ENCODE data around the gene CLTCL1. TPM values are rescaled to one million over a fixed set of nuclear protein-coding genes. Genes with fewer than 3 reads are reported as not detected.

Gene CLTCL1
- total RNA-seq, 1 experiment from 2014 or later = 11.9 TPM

- in situ Hi-C loops (cut with HindIII; ENCODE audit: low pct_unique_long_range_greater_than_20kb, low sequenced_read_pairs) = no loop called here
- DNase-seq (ENCODE audit: low read depth, low spot score) = no peak
- no peak overlapping the region for H3K27ac ChIP-seq (ENCODE audit: low read length)
- H3K4me1 ChIP-seq (ENCODE audit: control insufficient read depth, insufficient read depth, low read length) = no peaks in the 10 kb centered on the region
- ATAC-seq = no peak
- no peak overlapping the region for H3K4me3 ChIP-seq (ENCODE audit: low read depth in 2 of 2, low read length in 2 of 2)
- ChIA-PET POLR2A (no interaction called here), CTCF (no interaction called here)
- TF ChIP-seq TCF7L2 (IDR thresholded peaks at IDR 0.05; ENCODE audit: low read depth, low read length) (no peak), REST (IDR thresholded peaks at IDR 0.05; ENCODE audit: insufficient read depth in 1 of 2, low read depth in 2 of 2, low read length in 1 of 2) (no peak), CTCF (IDR thresholded peaks at IDR 0.05) (no peak), SIN3A (IDR thresholded peaks at IDR 0.05; ENCODE audit: borderline replicate concordance, insufficient read depth, low read depth, low read length) (no peak), POLR2AphosphoS5 (IDR thresholded peaks at IDR 0.05; ENCODE audit: low read depth, low read length) (no peak)
- no TSS peak for BruUV-seq (replicated peaks)
- no peaks in the 10 kb centered on the region for H3K27me3 ChIP-seq (ENCODE audit: control insufficient read depth, insufficient read depth, low read length)
- no peaks in the 10 kb centered on the region for H3K36me3 ChIP-seq (ENCODE audit: control insufficient read depth, insufficient read depth, low read length)
- intact Hi-C loops (cut with micrococcal nuclease; ENCODE audit: unreplicated experiment) = no loop called here
- no peaks in the 10 kb centered on the region for H3K9me3 ChIP-seq (ENCODE audit: control insufficient read depth, insufficient read depth, low read depth, low read length)
These were observed 83.6 kb downstream of the CLTCL1 start for GRCh38 chr22:19207884-19208283.

GRCh38 chr22:19207401-19207808, 84.1 kb downstream of the CLTCL1 start:
- TF ChIP-seq SIN3A (IDR thresholded peaks at IDR 0.05; ENCODE audit: borderline replicate concordance, insufficient read depth, low read depth, low read length) (no peak), REST (IDR thresholded peaks at IDR 0.05; ENCODE audit: insufficient read depth in 1 of 2, low read depth in 2 of 2, low read length in 1 of 2) (no peak), CTCF (IDR thresholded peaks at IDR 0.05) (no peak), POLR2AphosphoS5 (IDR thresholded peaks at IDR 0.05; ENCODE audit: low read depth, low read length) (no peak)
- ChIA-PET CTCF (no interaction called here), POLR2A (no interaction called here)
- H3K4me1 ChIP-seq (ENCODE audit: control insufficient read depth, insufficient read depth, low read length) = no peaks in the 10 kb centered on the region
- no peak overlapping the region for H3K4me3 ChIP-seq (ENCODE audit: low read depth in 2 of 2, low read length in 2 of 2)
- H3K27ac ChIP-seq (ENCODE audit: low read length) = no peak overlapping the region
- H3K27me3 ChIP-seq (ENCODE audit: control insufficient read depth, insufficient read depth, low read length) = no peaks in the 10 kb centered on the region
- in situ Hi-C loops (cut with HindIII; ENCODE audit: low pct_unique_long_range_greater_than_20kb, low sequenced_read_pairs) (no loop called here), intact Hi-C loops (cut with micrococcal nuclease; ENCODE audit: unreplicated experiment) (no loop called here)
- ATAC-seq = no peak
- no peaks in the 10 kb centered on the region for H3K9me3 ChIP-seq (ENCODE audit: control insufficient read depth, insufficient read depth, low read depth, low read length)
- DNase-seq (ENCODE audit: low read depth, low spot score) = no peak
- no TSS peak for BruUV-seq (replicated peaks)
- no peaks in the 10 kb centered on the region for H3K36me3 ChIP-seq (ENCODE audit: control insufficient read depth, insufficient read depth, low read length)
